ENCODE measurements around the gene CLDN7.

The CLDN7 gene

GRCh38 chr17:7237266-7237760 lies 25.0 kb downstream of the CLDN7 start:
- DNase-seq (ENCODE audit: low spot score) = no peak

DNA sequence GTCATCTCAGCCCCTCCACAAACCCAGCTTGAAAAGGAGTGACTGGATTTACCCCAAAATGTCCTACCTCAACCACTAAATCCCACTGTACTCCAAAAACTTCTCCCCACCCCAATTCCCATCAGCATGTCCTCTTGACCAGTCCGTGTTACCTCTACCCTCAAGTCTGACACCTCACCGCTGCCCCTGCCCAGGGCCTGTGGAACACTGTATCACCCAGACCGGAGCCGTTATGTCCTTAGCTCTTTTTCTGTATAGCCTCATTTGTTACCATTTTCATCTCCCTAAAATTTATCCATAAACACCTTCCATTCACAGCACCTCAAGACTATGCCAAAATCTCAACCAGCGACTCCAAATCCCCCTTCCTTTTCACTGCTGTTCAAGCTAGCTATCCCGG lies 25.5 kb downstream of the CLDN7 start:
- DNase-seq (ENCODE audit: low spot score) = no peak

GRCh38 chr17:7235693-7236665 lies 26.3 kb downstream of the CLDN7 start:
- no peak for DNase-seq (ENCODE audit: low spot score)

- peak; percentile 96 for DNase-seq (ENCODE audit: low spot score)
Observed at GRCh38 chr17:7234083-7234951, 28.0 kb downstream of the CLDN7 start, which contains the start of gene DVL2. TSS of gene DVL2 (minus strand) at chr17:7234517. CDS start at chr17:7234262, 255 bp downstream.

DNA sequence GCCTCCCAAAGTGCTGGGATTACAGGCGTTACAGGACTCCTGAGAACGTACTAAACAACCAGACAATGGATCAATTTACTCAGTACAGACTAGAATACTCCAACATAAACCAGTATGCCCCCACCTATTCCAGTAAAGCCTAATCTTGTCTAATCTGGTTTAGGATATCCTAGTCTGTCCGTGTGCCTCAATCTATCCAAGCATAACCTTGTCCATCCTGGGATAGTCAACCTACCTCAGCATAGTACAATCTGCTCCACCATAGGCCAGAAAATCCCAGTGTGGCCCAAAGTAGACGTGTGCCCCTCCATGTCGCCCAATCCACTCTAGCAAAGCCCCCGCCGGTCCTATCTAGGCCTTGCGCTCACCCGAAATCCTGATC lies 28.6 kb downstream of the CLDN7 start:
- no peak for DNase-seq (ENCODE audit: low spot score)

DNA sequence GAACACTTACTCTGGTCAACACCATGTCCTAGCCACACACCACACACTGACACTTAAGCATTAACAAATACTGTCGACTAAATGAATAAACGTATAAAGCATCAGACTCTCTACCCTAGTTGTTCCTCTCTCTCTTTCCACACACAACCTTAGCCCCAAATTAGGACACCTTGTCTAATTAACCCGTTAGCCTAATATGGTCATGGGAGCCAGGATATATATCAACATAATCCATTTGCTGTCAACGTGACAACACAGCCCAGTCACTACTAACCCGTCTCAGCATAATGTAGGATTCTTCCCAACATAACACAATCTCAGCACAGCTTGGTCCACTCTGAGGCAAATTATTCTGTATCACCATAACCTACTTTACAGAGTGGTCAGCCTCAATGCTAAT lies 30.2 kb downstream of the CLDN7 start:
- DNase-seq (ENCODE audit: low spot score) = no peak

DNA sequence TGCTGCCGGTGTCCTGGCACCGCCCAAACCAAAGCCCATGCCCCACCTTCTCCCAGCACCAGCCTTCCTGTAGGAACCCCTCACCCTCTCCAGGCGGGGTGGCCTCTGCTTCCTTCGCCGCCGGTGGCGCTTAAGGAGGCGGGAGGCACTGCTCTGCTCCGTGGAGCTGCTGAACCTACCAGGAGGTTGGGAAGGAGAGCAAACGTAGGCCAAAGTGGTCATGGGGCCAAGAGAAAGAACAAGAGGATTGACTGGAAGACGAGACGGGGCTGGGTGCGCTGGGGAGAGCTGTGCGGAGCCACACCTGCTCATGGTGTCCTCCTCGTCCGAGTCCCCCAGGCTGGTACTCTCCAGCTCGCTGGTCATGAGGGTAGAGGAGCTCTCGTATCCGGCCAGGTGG lies 32.8 kb downstream of the CLDN7 start:
- no peak for DNase-seq (ENCODE audit: low spot score)

DNA sequence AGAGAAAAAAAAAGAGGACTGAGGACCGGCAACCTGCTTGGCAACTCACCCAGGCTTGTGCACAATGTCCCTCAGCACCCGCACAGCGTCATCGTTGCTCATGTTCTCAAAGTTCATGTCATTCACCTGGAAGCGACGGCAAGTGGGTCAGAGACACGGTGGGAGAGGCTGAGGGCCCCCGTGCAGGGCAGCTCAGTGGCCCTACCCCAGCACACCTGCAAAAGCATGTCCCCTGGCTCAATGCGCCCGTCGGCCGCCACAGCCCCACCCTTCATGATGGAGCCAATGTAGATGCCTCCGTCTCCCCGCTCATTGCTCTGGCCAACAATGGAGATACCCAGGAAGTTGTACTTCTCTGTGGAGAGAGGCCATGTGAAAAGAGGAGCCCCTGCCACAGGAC lies 33.4 kb downstream of the CLDN7 start:
- DNase-seq (ENCODE audit: low spot score) = no peak

GRCh38 chr17:7226721-7227710 lies 35.3 kb downstream of the CLDN7 start:
- DNase-seq (ENCODE audit: low spot score) = no peak

GRCh38 chr17:7225711-7226331 lies 36.5 kb downstream of the CLDN7 start:
- DNase-seq (ENCODE audit: low spot score) = no peak

DNA sequence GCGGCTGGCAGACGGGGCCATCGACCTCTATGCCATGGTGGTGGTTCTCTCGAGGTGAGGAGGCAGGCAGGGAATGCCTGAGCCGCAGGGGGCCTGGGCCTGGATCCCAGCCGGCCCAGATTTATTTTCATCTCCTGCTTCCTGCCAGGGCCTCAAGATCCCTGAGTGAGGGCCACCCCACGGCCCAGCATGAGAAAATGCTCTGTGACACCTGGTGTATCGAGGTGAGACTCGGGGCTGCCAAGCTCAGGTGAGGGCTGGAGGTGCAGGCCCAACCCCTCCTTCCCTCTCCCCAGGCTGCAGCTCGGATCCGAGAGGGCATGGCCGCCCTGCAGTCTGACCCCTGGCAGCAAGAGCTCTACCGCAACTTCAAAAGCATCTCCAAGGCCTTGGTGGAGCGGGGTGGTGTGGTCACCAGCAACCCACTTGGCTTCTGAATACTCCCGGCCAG lies 37.6 kb downstream of the CLDN7 start:
- DNase-seq (ENCODE audit: low spot score) = no peak

GRCh38 chr17:7224110-7224509 lies 38.2 kb downstream of the CLDN7 start:
- DNase-seq (ENCODE audit: low spot score) = no peak

DNA sequence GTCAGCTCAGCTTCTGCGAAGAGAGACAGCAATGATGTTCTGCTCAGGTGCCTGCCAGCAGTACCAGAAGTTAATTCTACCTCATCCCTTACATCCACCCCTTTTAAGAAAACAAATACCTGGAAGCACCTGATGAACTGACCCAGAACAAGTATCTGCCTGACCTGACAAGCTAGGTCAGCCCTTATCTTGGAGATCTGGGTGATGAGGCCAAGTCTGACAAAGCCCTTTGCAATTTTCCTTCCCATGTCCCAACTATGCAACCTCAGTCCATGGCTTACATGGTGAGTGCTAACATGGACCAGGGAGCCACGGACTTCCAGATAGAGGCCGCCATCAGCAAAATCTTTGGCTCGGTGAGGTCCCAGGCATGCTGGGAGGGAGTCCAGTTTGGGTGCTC lies 38.9 kb downstream of the CLDN7 start:
- no peak for DNase-seq (ENCODE audit: low spot score)

- DNase-seq (ENCODE audit: low spot score) = no peak
Observed at GRCh38 chr17:7222972-7223292, 39.3 kb downstream of the CLDN7 start.

DNA sequence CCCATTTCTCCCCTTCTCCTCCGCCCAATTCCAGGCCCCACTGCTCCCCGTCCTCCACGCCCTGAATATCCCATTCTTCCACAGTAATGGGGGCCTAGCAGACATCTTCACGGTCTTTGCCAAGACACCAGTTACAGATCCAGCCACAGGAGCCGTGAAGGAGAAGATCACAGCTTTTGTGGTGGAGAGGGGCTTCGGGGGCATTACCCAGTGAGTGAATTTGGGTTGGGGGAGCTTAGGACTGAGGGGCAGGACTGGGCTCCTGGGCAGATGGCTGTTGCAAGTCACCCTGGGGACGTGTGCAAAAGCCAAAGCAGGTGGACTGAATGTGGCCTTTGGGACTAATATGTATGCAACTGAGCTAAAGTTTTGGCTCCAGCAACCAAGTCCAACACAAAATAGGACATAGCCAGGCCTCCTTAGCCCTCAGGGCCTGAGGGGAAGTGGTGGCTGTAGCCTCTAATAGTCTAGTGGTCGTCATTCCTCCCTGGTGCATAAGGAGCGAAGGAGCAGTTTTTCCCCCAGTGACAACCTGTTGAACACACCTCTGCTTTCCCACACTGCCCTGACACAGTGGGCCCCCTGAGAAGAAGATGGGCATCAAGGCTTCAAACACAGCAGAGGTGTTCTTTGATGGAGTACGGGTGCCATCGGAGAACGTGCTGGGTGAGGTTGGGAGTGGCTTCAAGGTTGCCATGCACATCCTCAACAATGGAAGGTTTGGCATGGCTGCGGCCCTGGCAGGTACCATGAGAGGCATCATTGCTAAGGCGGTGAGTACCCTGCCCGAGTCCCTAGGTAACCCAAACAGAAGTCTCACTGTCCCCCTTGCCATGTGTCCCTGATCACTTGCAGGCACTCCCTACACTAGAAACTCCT lies 39.9 kb downstream of the CLDN7 start:
- no peak for DNase-seq (ENCODE audit: low spot score)

DNA sequence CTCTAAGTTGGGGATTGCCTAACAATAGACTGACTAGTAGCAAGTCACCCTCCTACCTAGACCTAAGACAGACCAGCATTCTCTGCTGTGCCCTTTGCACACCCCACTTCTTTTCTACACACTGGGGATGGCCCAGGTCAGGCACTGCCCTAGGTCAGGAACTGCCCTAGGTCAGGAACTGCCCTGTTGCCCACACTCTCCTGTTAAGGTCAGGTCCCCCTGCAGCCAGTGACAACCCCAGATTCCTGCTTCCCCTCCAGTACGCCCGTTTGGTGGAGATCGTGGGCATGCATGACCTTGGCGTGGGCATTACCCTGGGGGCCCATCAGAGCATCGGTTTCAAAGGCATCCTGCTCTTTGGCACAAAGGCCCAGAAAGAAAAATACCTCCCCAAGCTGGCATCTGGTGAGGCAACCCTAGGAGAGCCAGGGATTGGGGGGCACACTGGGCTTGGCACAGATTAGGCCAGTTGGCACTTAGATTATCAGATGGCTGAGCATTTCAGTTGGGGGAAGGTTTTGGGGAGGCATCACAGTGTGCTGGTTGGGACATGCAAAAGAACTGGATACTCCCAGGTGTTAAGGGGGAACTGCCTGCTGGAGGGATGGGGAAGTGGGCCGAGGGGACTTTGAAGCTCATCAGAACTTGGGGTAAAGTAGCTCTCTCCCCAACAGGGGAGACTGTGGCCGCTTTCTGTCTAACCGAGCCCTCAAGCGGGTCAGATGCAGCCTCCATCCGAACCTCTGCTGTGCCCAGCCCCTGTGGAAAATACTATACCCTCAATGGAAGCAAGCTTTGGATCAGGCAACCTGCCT lies 40.8 kb downstream of the CLDN7 start:
- DNase-seq (ENCODE audit: low spot score) = no peak

DNA sequence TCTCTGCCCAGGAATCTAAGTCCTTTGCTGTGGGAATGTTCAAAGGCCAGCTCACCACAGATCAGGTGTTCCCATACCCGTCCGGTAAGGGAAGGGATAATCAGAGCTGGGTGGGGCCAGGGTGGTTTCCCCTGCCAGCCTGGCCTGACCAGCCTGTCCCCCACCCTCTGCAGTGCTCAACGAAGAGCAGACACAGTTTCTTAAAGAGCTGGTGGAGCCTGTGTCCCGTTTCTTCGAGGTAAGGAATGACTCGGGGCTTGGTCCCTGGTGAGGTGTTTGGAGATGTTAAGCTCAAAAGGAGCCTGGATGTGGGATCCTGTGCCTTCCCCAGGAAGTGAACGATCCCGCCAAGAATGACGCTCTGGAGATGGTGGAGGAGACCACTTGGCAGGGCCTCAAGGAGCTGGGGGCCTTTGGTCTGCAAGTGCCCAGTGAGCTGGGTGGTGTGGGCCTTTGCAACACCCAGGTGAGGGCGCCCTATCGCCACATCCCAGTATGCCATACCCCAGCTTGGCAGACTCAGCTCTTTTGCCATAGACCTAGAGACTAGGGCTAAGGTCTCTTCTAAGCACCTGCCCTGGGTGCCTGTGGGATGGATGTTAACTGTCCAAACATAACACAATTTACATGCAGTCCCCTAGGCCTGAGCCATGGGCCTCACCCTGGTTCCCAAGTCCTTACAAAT lies 41.5 kb downstream of the CLDN7 start:
- DNase-seq (ENCODE audit: low spot score) = peak; percentile 67

- peak; percentile 85 for DNase-seq (ENCODE audit: low spot score)
Observed at GRCh38 chr17:7219812-7220592, 42.3 kb downstream of the CLDN7 start, which contains the start of the genes ACADVL and DLG4. TSS of gene ACADVL (plus strand) at chr17:7219938. CDS start at chr17:7219985, 47 bp downstream. TSS of gene DLG4 (minus strand) at chr17:7219836.
